Activated B cell treated with CpG ODN at 0.5 μM for 24 hours (primary cell): ENCODE results near the gene LSM11. TPM values are rescaled to one million over a fixed set of nuclear protein-coding genes. Genes with fewer than 3 reads are reported as not detected.

ENCODE experiments used
- ATAC-seq: fragments of 200-7000 bp; cut with Tn5 transposase; one replicate; pipeline ENCODE4 v1.10.0; 2021; ENCODE audit warnings: low read depth, mild to moderate bottlenecking, moderate library complexity
- CTCF ChIA-PET: fragments of 350-600 bp; sonication (Branson Sonifier 250); formaldehyde crosslinking; loops from one replicate; lab custom pipeline; 2021; ENCODE audit warnings: antibody characterized with exemption; lab: Charles Lee
- POLR2A ChIA-PET: fragments of 350-600 bp; sonication (Branson Sonifier 250); formaldehyde crosslinking; loops from one replicate; lab custom pipeline; 2021; ENCODE audit warnings: antibody characterized with exemption; lab: Charles Lee
- DNase-seq: peaks from one replicate; pipeline ENCODE4 v3.0.0; 2022
- H3K27ac Mint-ChIP-seq: one replicate; pipeline ENCODE4 v1.8.0; 2020; ENCODE audit warnings: mixed read lengths
- H3K27me3 Mint-ChIP-seq: one replicate; pipeline ENCODE4 v1.8.0; 2021; ENCODE audit warnings: mixed read lengths
- H3K36me3 Mint-ChIP-seq: one replicate; pipeline ENCODE4 v1.8.0; 2021; ENCODE audit warnings: low read depth, mixed read lengths
- H3K4me1 Mint-ChIP-seq: one replicate; pipeline ENCODE4 v1.8.0; 2021; ENCODE audit warnings: mixed read lengths
- H3K4me3 Mint-ChIP-seq: one replicate; pipeline ENCODE4 v1.8.0; 2020; ENCODE audit warnings: mild to moderate bottlenecking, mixed read lengths
- H3K9me3 Mint-ChIP-seq: one replicate; pipeline ENCODE4 v1.8.0; 2020; ENCODE audit warnings: mixed read lengths
- CTCF ChIP-seq: fragments of 200-600 bp; IDR thresholded peaks from one replicate; pipeline ENCODE4 v1.8.0; 2022; ENCODE audit warnings: antibody characterized with exemption, mild to moderate bottlenecking
- intact Hi-C: fragments of 100-400 bp; cut with micrococcal nuclease; formaldehyde crosslinking; loops from one replicate; pipeline ENCODE4 v1.15.1; 2024
- total RNA-seq: library from RNA; stranded (reverse); gene quantifications from 2 replicates; pipeline ENCODE4 v1.2.3, GENCODE V29; 2022

The LSM11 gene
- total RNA-seq, 1 donor from 2014 or later = 5.0 TPM

GRCh38 chr5:157709346-157709745 lies 34.2 kb upstream of the LSM11 start:
- intact Hi-C loops = no loop called here
- H3K36me3 Mint-ChIP-seq = no peaks in the 10 kb centered on the region
- CTCF ChIA-PET = interaction anchor here (1.3 kb wide), 1 partner anchor 9 kb away, joined by 6 read pairs; no protein-coding TSS in a partner anchor
- H3K9me3 Mint-ChIP-seq = no peaks in the 10 kb centered on the region
- DNase-seq (no peak), ATAC-seq (no peak)
- TF ChIP-seq CTCF = no peak
- POLR2A ChIA-PET = no interaction called here
- no peak overlapping the region for H3K4me3 Mint-ChIP-seq
- H3K27me3 Mint-ChIP-seq = no peaks in the 10 kb centered on the region
- H3K27ac Mint-ChIP-seq = no peak overlapping the region
- H3K4me1 Mint-ChIP-seq = no peaks in the 10 kb centered on the region

DNA sequence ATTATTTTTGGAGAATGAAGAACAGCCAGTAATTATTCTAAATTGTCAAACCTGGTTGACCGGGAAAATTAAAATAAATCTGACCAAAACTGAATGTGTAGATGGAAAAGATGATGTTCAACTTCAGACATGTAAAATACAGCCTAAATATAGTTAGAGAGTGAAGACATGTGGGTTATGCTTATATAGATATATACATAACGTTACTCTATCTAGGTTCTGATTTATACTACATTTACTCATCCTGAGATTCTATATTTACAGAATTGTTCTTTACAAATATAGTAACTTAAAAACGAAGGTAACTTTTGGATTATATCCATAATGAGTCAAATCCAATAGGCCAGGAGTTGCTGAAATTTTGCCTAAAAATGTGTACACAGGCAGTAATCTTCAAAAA lies 33.1 kb upstream of the LSM11 start:
- POLR2A ChIA-PET = no interaction called here
- no peaks in the 10 kb centered on the region for H3K9me3 Mint-ChIP-seq
- no peak for TF ChIP-seq CTCF
- H3K36me3 Mint-ChIP-seq = no peaks in the 10 kb centered on the region
- no peak for ATAC-seq
- DNase-seq = no peak
- H3K4me1 Mint-ChIP-seq = no peaks in the 10 kb centered on the region
- intact Hi-C loops = no loop called here
- H3K27me3 Mint-ChIP-seq = no peaks in the 10 kb centered on the region
- CTCF ChIA-PET = no interaction called here
- no peak overlapping the region for H3K4me3 Mint-ChIP-seq
- H3K27ac Mint-ChIP-seq = no peak overlapping the region

DNA sequence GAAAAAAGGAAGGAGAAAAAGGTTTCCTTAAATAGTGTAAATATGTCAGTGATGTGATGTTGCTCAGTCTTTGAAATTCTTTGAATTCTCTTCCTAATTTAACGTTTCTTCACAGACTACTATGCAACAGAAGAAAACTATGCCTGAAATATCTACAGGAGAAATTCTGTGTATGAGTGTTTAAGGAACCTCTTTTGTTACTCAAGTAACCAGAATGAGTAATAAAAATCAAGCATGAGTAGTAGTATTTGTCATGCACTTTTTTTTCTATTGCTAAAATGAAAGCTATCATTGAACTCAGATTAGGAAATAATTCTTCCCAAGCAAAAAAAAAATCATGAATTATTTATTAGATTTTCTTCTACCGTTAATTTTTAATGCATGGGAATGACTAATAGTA lies 32.6 kb upstream of the LSM11 start:
- intact Hi-C loops = no loop called here
- ChIA-PET CTCF (no interaction called here), POLR2A (no interaction called here)
- H3K4me1 Mint-ChIP-seq = no peaks in the 10 kb centered on the region
- no peaks in the 10 kb centered on the region for H3K27me3 Mint-ChIP-seq
- H3K4me3 Mint-ChIP-seq = no peak overlapping the region
- H3K27ac Mint-ChIP-seq = no peak overlapping the region
- TF ChIP-seq CTCF = no peak
- H3K9me3 Mint-ChIP-seq = no peaks in the 10 kb centered on the region
- no peaks in the 10 kb centered on the region for H3K36me3 Mint-ChIP-seq
- DNase-seq (no peak), ATAC-seq (no peak)

DNA sequence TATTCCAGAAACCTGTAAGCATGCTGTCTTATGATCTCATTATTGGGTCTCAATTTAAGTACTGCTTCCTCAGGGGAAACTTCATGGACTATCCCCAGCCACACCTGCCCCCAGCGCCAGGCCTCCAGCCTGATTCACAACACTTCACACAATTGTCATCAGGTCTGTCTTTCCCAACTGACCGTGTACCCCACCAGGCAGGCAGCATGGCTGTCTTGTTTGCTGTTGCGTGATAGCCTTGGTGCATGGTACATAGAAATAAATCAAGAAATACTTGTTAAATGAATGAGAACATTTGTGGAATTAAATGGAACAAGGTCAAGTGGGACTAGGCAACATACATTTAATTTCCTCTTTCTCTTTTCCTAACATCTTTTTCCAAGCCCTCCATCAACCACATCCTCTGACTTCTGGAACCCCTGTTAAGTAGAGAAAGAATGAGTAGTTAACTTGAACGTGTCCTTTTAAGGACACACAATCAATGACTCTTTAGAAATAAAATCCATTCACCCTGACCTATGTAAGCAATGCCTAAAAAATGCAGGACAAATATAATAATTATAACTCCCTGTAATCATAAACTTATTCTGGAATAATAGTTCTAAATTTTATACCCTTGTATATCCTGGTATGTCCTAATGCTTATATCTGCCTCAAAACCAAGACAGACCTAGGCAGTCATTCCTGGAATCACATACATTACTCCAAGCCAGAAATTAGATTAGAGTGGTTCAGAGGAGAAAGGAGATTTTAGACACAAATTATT lies 29.5 kb upstream of the LSM11 start:
- ChIA-PET CTCF (no interaction called here), POLR2A (no interaction called here)
- intact Hi-C loops = no loop called here
- no peaks in the 10 kb centered on the region for H3K9me3 Mint-ChIP-seq
- no peak for ATAC-seq
- no peak overlapping the region for H3K4me3 Mint-ChIP-seq
- H3K36me3 Mint-ChIP-seq = no peaks in the 10 kb centered on the region
- no peak for DNase-seq
- no peak for TF ChIP-seq CTCF
- no peak overlapping the region for H3K27ac Mint-ChIP-seq
- no peaks in the 10 kb centered on the region for H3K27me3 Mint-ChIP-seq
- peaks cover 18% of the 10 kb centered on the region for H3K4me1 Mint-ChIP-seq

GRCh38 chr5:157714596-157714864 lies 29.0 kb upstream of the LSM11 start:
- Mint-ChIP-seq H3K9me3 (no peaks in the 10 kb centered on the region), H3K4me3 (no peak overlapping the region), H3K27me3 (no peaks in the 10 kb centered on the region), H3K27ac (no peak overlapping the region), H3K4me1 (peaks cover 18% of the 10 kb centered on the region), H3K36me3 (no peaks in the 10 kb centered on the region)
- POLR2A ChIA-PET = no interaction called here
- no peak for DNase-seq
- intact Hi-C loops = no loop called here
- no peak for ATAC-seq
- CTCF ChIA-PET = no interaction called here
- no peak for TF ChIP-seq CTCF
